PFSK-1 (cell line): Measurements from ENCODE around the gene PPRC1. TPM values are rescaled to one million over a fixed set of nuclear protein-coding genes. Genes with fewer than 3 reads are reported as not detected.

Experiments used
- FOXP2 ChIP-seq: optimal IDR thresholded peaks from 2 replicates; pipeline ENCODE3; 2011; ENCODE audit warnings: borderline replicate concordance, control low read depth, inconsistent platforms; ENCODE audit not compliant: insufficient read depth; ENCODE audit errors: extremely low read length, extremely low read depth
- POLR2AphosphoS5 ChIP-seq: IDR thresholded peaks from 2 replicates; pipeline ENCODE4 v1.6.1; 2012; ENCODE audit warnings: low read depth, mild to moderate bottlenecking, control low read depth, low read length, moderate library complexity
- SIN3A ChIP-seq: IDR thresholded peaks from 2 replicates; pipeline ENCODE4 v1.6.1; 2012; ENCODE audit warnings: mild to moderate bottlenecking, low read length, moderate library complexity, borderline replicate concordance; ENCODE audit not compliant: insufficient read depth
- TAF1 ChIP-seq: IDR thresholded peaks from 2 replicates; pipeline ENCODE4 v1.6.1; 2012; ENCODE audit warnings: low read length, control low read depth, borderline replicate concordance; ENCODE audit not compliant: insufficient read depth
- polyA plus RNA-seq: library from polyadenylated mRNA; unstranded; fragments of >200 nt; gene quantifications from one replicate; pipeline ENCODE4 v1.2.1, GENCODE V29; 2012; ENCODE audit warnings: low read depth, missing spikeins; ENCODE audit not compliant: insufficient read length
- TF ChIP-seq, protein P1 (sequence below), 2 experiments: IDR thresholded peaks; 2 replicates each; pipeline versions ENCODE4 v1.6.1 to v1.8.0; 2011 to 2012; ENCODE audit warnings: low read depth in 2 of 2, low read length in 2 of 2, control low read depth in 1 of 2, inconsistent platforms in 1 of 2, mild to moderate bottlenecking in 1 of 2, moderate library complexity in 1 of 2; ENCODE audit not compliant: insufficient read depth in 1 of 2

Gene PPRC1, protein sequence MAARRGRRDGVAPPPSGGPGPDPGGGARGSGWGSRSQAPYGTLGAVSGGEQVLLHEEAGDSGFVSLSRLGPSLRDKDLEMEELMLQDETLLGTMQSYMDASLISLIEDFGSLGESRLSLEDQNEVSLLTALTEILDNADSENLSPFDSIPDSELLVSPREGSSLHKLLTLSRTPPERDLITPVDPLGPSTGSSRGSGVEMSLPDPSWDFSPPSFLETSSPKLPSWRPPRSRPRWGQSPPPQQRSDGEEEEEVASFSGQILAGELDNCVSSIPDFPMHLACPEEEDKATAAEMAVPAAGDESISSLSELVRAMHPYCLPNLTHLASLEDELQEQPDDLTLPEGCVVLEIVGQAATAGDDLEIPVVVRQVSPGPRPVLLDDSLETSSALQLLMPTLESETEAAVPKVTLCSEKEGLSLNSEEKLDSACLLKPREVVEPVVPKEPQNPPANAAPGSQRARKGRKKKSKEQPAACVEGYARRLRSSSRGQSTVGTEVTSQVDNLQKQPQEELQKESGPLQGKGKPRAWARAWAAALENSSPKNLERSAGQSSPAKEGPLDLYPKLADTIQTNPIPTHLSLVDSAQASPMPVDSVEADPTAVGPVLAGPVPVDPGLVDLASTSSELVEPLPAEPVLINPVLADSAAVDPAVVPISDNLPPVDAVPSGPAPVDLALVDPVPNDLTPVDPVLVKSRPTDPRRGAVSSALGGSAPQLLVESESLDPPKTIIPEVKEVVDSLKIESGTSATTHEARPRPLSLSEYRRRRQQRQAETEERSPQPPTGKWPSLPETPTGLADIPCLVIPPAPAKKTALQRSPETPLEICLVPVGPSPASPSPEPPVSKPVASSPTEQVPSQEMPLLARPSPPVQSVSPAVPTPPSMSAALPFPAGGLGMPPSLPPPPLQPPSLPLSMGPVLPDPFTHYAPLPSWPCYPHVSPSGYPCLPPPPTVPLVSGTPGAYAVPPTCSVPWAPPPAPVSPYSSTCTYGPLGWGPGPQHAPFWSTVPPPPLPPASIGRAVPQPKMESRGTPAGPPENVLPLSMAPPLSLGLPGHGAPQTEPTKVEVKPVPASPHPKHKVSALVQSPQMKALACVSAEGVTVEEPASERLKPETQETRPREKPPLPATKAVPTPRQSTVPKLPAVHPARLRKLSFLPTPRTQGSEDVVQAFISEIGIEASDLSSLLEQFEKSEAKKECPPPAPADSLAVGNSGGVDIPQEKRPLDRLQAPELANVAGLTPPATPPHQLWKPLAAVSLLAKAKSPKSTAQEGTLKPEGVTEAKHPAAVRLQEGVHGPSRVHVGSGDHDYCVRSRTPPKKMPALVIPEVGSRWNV (N-terminal part only)
- 37.9 TPM for polyA plus RNA-seq

DNA sequence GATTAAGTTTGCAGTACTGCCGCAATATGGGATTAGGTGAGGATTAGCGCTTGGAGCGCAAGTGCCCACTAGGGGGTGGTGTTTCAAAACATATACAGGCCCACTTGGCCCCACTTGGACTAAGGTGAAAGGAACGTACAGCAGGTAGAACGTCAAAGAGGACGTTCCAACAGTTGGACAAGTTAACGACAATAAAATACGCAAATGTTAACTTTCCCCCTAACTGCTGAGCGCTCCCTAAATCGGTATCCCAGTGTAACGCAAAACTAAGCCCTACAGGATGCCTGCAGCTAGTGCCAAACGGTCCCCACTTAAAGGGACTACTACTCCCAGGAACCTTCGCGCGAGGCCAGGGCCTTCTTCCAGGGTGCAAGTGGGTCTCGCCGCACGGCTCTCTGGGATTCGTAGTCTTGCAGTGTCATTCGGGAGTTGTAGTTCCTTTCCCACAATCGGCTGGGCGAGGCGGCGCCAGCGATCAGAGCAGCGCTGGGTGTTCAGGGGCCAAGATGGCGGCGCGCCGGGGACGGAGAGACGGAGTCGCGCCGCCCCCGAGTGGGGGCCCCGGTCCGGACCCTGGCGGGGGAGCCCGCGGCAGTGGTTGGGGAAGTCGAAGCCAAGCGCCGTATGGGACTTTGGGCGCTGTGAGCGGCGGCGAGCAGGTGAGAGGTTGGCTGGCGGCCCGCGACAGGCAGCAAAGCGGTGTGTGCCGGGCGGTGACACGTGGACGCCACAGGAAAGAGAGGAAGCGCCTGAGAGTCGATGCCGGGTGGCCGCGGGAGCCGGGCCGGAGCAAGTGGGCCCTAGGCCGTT is at the start of gene PPRC1:
TSS of gene PPRC1 (plus strand) at position 478 of the 810 bp plus-strand sequence. CDS start at position 507, 29 bp downstream.
- 0 out of 2 replicates have a peak, but pooled peaks have one; percentile 60 for TF ChIP-seq SIN3A
- peak; percentile 91 for TF ChIP-seq POLR2AphosphoS5
- no peak for TF ChIP-seq FOXP2
- TF ChIP-seq, protein P1, sequence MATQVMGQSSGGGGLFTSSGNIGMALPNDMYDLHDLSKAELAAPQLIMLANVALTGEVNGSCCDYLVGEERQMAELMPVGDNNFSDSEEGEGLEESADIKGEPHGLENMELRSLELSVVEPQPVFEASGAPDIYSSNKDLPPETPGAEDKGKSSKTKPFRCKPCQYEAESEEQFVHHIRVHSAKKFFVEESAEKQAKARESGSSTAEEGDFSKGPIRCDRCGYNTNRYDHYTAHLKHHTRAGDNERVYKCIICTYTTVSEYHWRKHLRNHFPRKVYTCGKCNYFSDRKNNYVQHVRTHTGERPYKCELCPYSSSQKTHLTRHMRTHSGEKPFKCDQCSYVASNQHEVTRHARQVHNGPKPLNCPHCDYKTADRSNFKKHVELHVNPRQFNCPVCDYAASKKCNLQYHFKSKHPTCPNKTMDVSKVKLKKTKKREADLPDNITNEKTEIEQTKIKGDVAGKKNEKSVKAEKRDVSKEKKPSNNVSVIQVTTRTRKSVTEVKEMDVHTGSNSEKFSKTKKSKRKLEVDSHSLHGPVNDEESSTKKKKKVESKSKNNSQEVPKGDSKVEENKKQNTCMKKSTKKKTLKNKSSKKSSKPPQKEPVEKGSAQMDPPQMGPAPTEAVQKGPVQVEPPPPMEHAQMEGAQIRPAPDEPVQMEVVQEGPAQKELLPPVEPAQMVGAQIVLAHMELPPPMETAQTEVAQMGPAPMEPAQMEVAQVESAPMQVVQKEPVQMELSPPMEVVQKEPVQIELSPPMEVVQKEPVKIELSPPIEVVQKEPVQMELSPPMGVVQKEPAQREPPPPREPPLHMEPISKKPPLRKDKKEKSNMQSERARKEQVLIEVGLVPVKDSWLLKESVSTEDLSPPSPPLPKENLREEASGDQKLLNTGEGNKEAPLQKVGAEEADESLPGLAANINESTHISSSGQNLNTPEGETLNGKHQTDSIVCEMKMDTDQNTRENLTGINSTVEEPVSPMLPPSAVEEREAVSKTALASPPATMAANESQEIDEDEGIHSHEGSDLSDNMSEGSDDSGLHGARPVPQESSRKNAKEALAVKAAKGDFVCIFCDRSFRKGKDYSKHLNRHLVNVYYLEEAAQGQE (IDR thresholded peaks at IDR 0.05; ENCODE audit: insufficient read depth in 1 of 2, low read depth in 2 of 2, low read length in 2 of 2) = no peak
- peak; percentile 65; the same call in 1 of the 2 replicates for TF ChIP-seq TAF1

DNA sequence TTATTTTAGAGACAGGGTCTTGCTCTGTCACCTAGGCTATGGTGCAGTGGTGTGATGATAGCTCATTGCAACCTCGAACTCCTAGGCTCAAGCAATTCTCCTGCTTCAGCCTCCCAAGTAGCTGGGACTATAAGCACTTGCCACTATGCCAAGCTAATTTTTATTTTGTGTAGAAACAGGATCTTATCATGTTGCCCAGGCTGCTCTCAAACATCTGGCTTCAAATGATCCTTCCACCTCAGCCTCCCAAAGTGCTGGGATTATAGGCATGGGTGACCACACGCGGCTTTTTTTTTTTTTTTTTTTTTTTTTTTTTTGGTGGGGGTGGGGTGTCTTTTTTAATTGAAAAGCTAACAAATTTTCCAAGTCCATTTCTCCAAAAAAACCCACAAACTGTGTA is 49.3 kb upstream of the PPRC1 start:
- TF ChIP-seq TAF1 (no peak), POLR2AphosphoS5 (no peak), FOXP2 (no peak), SIN3A (no peak)
- TF ChIP-seq, protein P1 (IDR thresholded peaks at IDR 0.05; ENCODE audit: insufficient read depth in 1 of 2, low read depth in 2 of 2, low read length in 2 of 2) = no peak

- TF ChIP-seq TAF1 (no peak), FOXP2 (no peak)
These were observed 47.5 kb upstream of the PPRC1 start for GRCh38 chr10:102085336-102085735.

- TF ChIP-seq POLR2AphosphoS5 = no peak
- no peak for TF ChIP-seq FOXP2
- no peak for TF ChIP-seq SIN3A
- TF ChIP-seq, protein P1 (IDR thresholded peaks at IDR 0.05; ENCODE audit: insufficient read depth in 1 of 2, low read depth in 2 of 2, low read length in 2 of 2) = no peak
- TF ChIP-seq TAF1 = no peak
These were observed 46.6 kb upstream of the PPRC1 start for GRCh38 chr10:102086196-102086595.
